ENCODE measurements around the gene SAC3D1. TPM values are rescaled to one million over a fixed set of nuclear protein-coding genes. Genes with fewer than 3 reads are reported as not detected.
"Not testable (repeated sequence)": the region's sequence is repeated elsewhere in the genome, so short reads cannot be mapped to it uniquely, and the experiment has no call there.

Gene SAC3D1
- total RNA-seq, 6 donors from 2014 or later, result 9.1 to 18.9 (median 14.5) TPM

DNA sequence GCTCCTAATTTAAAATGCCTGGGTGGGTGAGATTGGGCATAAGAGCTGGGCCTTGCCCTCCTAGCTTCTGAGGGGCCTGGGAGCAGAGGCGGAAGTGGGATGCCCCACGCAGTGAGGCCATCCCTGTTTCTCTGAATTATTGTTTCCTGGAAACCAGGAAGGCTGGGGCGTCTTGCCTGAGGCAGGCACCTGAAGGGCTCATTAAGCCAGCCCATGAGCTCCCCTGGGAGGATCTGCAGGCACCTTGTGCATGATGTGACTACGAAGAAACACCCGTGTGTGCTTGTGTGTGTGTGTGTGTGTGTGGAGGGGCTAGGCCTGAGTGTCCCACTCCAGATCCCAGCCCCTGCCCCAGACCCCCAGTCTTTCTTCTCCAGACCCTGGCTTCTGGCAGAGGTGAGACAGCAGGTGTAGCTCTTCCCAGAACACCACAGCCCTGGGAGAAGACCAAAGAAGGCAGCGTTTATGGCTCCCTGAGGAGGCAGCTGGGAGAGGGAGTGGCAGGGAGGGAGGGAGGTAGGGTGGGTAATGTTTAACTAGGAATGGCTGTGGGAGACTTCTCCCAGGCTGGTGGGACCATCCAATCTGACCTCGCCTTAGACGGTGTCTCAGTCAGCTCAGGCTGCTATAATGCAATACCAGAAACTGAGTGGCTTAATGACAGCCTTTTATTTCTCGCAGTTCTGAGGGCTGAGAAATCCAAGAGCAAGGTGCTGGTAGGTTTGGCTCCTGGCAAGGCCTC, 42.1 kb upstream of the SAC3D1 start:
- H3K4me1 ChIP-seq, result peaks cover 19 to 38% (median 31%) of the 10 kb centered on the region in 4 donors
- H3K27me3 ChIP-seq, result no peaks in the 10 kb centered on the region
- H3K4me3 ChIP-seq, result no peak overlapping the region
- H3K27ac ChIP-seq, result no peak overlapping the region
- H3K9me3 ChIP-seq, result no peaks in the 10 kb centered on the region
- TF ChIP-seq POLR2A (IDR thresholded peaks at IDR 0.05), result no peak
- no peak for TF ChIP-seq POLR2AphosphoS5 (IDR thresholded peaks at IDR 0.05)
- no peak for TF ChIP-seq EP300 (IDR thresholded peaks at IDR 0.05)
- TF ChIP-seq, protein P1, sequence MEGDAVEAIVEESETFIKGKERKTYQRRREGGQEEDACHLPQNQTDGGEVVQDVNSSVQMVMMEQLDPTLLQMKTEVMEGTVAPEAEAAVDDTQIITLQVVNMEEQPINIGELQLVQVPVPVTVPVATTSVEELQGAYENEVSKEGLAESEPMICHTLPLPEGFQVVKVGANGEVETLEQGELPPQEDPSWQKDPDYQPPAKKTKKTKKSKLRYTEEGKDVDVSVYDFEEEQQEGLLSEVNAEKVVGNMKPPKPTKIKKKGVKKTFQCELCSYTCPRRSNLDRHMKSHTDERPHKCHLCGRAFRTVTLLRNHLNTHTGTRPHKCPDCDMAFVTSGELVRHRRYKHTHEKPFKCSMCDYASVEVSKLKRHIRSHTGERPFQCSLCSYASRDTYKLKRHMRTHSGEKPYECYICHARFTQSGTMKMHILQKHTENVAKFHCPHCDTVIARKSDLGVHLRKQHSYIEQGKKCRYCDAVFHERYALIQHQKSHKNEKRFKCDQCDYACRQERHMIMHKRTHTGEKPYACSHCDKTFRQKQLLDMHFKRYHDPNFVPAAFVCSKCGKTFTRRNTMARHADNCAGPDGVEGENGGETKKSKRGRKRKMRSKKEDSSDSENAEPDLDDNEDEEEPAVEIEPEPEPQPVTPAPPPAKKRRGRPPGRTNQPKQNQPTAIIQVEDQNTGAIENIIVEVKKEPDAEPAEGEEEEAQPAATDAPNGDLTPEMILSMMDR (IDR thresholded peaks at IDR 0.05), result no peak
- 72 to 77% methylated on average over 7 to 9 of the region's 9 CpGs for WGBS, 2 donors
- no peak for ATAC-seq (ENCODE audit: low FRiP score in 2 of 2)
- no peak for DNase-seq
- H3K36me3 ChIP-seq, result no peaks in the 10 kb centered on the region

DNA sequence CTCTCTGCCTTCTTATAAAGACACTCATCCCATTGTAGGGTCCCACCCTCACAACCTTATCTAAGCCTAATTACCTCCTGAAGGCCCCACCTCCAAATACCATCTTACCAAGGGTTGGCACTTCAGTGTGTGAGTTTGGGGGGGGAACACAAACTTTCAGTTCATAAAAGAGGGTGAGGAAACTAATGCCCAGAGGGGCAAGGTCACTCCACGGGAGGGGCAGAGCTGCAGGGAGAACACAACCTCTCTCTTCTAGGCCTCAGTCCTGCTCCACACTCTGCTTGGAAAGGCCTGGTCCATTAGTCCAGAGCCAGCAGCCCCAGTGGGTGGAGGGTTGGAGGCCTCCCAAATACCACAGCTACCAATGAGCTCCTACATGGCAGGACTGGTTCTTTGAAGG, 41.5 kb upstream of the SAC3D1 start:
- Histone ChIP-seq H3K4me3 (no peak overlapping the region), H3K27me3 (no peaks in the 10 kb centered on the region), H3K4me1 (peaks cover 17 to 31% (median 27%) of the 10 kb centered on the region in 4 donors), H3K36me3 (no peaks in the 10 kb centered on the region), H3K27ac (no peak overlapping the region), H3K9me3 (no peaks in the 10 kb centered on the region)
- no peak for DNase-seq
- TF ChIP-seq POLR2AphosphoS5 (IDR thresholded peaks at IDR 0.05) (no peak), EP300 (IDR thresholded peaks at IDR 0.05) (no peak), POLR2A (IDR thresholded peaks at IDR 0.05) (no peak)
- TF ChIP-seq, protein P1 (IDR thresholded peaks at IDR 0.05), result no peak
- ATAC-seq (ENCODE audit: low FRiP score in 2 of 2), result no peak
- WGBS, 2 donors, result 67 to 78% methylated on average over 1 of the region's 1 CpG

DNA sequence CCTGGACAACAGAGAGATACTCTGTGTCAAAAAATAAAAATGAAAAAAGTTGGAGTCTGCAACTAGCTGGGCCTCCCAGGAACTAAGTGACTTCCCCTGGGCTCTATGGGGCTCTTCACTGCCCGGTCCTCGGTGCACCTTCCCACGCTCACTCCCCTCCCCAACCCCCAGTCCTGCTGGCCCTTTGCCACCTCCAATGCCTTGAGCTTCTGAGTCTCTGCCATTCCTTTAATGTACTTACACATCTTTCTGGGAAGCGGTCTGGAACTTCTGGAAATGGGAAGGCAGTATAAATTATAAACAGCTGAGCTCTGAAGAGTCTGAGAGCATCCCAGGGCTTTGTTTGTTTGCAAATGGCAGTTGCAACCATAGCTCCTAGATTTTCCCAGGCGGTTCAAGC, 38.3 kb upstream of the SAC3D1 start:
- Histone ChIP-seq H3K4me3 (no peak overlapping the region), H3K4me1 (no peaks in the 10 kb centered on the region), H3K36me3 (no peaks in the 10 kb centered on the region), H3K27ac (no peak overlapping the region), H3K27me3 (no peaks in the 10 kb centered on the region), H3K9me3 (no peaks in the 10 kb centered on the region)
- TF ChIP-seq EP300 (IDR thresholded peaks at IDR 0.05) (no peak), POLR2AphosphoS5 (IDR thresholded peaks at IDR 0.05) (no peak), POLR2A (IDR thresholded peaks at IDR 0.05) (no peak)
- TF ChIP-seq, protein P1 (IDR thresholded peaks at IDR 0.05), result no peak
- DNase-seq (no peak), ATAC-seq (ENCODE audit: low FRiP score in 2 of 2) (no peak)
- WGBS, 2 donors, result 76 to 79% methylated on average over 5 of the region's 5 CpGs

DNA sequence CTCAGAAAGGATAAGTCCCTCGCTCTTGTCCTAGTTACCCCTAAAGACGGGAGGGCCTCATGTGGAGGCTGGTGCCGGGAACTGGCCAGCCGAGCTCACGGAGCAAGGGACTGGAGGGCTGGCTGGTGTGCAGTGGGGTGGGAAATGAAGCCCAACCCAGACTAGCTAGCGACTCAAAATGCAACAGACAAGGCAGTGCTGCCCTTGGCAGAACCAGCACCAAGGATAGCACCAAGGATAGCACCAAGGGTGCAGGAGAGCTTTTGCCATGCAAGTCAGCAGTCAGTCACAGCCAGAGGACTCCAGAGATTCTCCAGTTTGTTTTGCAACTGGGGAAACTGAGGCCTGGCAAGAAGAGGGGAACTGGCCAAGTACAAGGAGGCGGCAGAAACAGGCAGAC, 37.7 kb upstream of the SAC3D1 start:
- no peaks in the 10 kb centered on the region for H3K36me3 ChIP-seq
- H3K27me3 ChIP-seq, result no peaks in the 10 kb centered on the region
- no peak for ATAC-seq (ENCODE audit: low FRiP score in 2 of 2)
- TF ChIP-seq POLR2A (IDR thresholded peaks at IDR 0.05) (no peak), EP300 (IDR thresholded peaks at IDR 0.05) (no peak), POLR2AphosphoS5 (IDR thresholded peaks at IDR 0.05) (no peak)
- TF ChIP-seq, protein P1 (IDR thresholded peaks at IDR 0.05), result no peak
- 83 to 90% methylated on average over 7 of the region's 7 CpGs for WGBS, 2 donors
- H3K4me3 ChIP-seq, result no peak overlapping the region
- H3K27ac ChIP-seq, result no peak overlapping the region
- no peak for DNase-seq
- H3K9me3 ChIP-seq, result no peaks in the 10 kb centered on the region
- no peaks in the 10 kb centered on the region for H3K4me1 ChIP-seq

DNA sequence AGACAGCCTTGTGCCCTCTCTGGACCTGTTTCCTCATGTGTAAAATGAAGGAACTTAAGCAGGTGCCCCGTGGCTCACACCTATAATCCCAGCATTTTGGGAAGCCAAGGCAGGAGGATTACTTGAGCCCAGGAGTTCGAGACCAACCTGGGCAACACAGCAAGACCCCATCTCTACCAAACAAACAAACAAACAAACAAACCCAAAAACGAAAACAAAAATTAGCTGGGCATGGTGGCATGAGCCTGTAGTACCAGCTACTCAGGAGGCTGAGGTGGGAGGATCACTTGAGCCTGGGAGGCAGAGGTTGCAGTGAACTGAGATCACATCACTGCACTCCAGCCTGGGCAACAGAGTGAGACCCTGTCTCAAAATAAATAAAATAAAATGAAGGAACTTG, 37.0 kb upstream of the SAC3D1 start:
- not testable (repeated sequence) for H3K4me1 ChIP-seq; H3K9me3 ChIP-seq; H3K4me3 ChIP-seq; H3K27me3 ChIP-seq; H3K27ac ChIP-seq; H3K36me3 ChIP-seq; DNase-seq; ATAC-seq (ENCODE audit: low FRiP score in 2 of 2)
- 68 to 72% methylated on average over 3 of the region's 3 CpGs for WGBS, 2 donors
